Ascending aorta (tissue), 2 donors: ENCODE data around the gene NUP214. TPM values are rescaled to one million over a fixed set of nuclear protein-coding genes. Genes with fewer than 3 reads are reported as not detected.

Experiments
- DNase-seq, 2 donors: peaks; one replicate each; pipeline ENCODE4 v3.0.0-alpha.2; 2019; ENCODE audit warnings: low spot score in 2 of 2
- H3K27ac ChIP-seq, 2 donors: fragments of 200-600 bp; sonication (generic); one replicate each; pipeline ENCODE4 v1.5.1; 2016 to 2017; ENCODE audit warnings: mild to moderate bottlenecking in 1 of 2
- H3K27me3 ChIP-seq: fragments of 200-600 bp; sonication (generic); one replicate; pipeline ENCODE4 v1.5.1; 2017
- H3K36me3 ChIP-seq, 2 donors: fragments of 200-600 bp; sonication (generic); one replicate each; pipeline ENCODE4 v1.5.1; 2016
- H3K4me1 ChIP-seq, 2 donors: fragments of 200-600 bp; sonication (generic); one replicate each; pipeline ENCODE4 v1.5.1; 2016 to 2017; ENCODE audit warnings: mild to moderate bottlenecking in 1 of 2
- H3K4me3 ChIP-seq, 2 donors: fragments of 200-600 bp; sonication (generic); one replicate each; pipeline ENCODE4 v1.5.1; 2016 to 2017; ENCODE audit warnings: mild to moderate bottlenecking in 1 of 2
- H3K9me3 ChIP-seq, 2 donors: fragments of 200-600 bp; sonication (generic); one replicate each; pipeline ENCODE4 v1.5.1; 2016
- intact Hi-C: fragments of 100-400 bp; cut with DNase I; formaldehyde crosslinking; loops from one replicate; pipeline ENCODE4 v1.15.1; 2023
- total RNA-seq: library from RNA; depleted of rRNA; stranded (reverse); fragments of >200 nt; gene quantifications from one replicate; pipeline ENCODE4 v1.1.0, GENCODE V29; 2016
- TF ChIP-seq, protein P1 (sequence below), 3 experiments: fragments of 200-600 bp in 2 of 3; fragments of 450-650 bp in 1 of 3; sonication (generic) in 2 of 3; IDR thresholded peaks; one replicate each; pipeline ENCODE4 v1.5.1; 2016 to 2019; ENCODE audit warnings: antibody characterized with exemption in 3 of 3, mild to moderate bottlenecking in 1 of 3, moderate library complexity in 1 of 3

NUP214 gene
- total RNA-seq, 1 donor from 2014 or later: 234 TPM

GRCh38 chr9:131082774-131083512, 42.4 kb upstream of the NUP214 start:
- Histone ChIP-seq H3K4me3 (no peak overlapping the region), H3K27me3 (no peaks in the 10 kb centered on the region), H3K4me1 (no peaks in the 10 kb centered on the region), H3K36me3 (no peaks in the 10 kb centered on the region), H3K9me3 (no peaks in the 10 kb centered on the region), H3K27ac (no peak overlapping the region)
- DNase-seq: no peak
- TF ChIP-seq, protein P1, sequence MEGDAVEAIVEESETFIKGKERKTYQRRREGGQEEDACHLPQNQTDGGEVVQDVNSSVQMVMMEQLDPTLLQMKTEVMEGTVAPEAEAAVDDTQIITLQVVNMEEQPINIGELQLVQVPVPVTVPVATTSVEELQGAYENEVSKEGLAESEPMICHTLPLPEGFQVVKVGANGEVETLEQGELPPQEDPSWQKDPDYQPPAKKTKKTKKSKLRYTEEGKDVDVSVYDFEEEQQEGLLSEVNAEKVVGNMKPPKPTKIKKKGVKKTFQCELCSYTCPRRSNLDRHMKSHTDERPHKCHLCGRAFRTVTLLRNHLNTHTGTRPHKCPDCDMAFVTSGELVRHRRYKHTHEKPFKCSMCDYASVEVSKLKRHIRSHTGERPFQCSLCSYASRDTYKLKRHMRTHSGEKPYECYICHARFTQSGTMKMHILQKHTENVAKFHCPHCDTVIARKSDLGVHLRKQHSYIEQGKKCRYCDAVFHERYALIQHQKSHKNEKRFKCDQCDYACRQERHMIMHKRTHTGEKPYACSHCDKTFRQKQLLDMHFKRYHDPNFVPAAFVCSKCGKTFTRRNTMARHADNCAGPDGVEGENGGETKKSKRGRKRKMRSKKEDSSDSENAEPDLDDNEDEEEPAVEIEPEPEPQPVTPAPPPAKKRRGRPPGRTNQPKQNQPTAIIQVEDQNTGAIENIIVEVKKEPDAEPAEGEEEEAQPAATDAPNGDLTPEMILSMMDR (IDR thresholded peaks at IDR 0.05): no peak
- intact Hi-C loops: no loop called here

DNA sequence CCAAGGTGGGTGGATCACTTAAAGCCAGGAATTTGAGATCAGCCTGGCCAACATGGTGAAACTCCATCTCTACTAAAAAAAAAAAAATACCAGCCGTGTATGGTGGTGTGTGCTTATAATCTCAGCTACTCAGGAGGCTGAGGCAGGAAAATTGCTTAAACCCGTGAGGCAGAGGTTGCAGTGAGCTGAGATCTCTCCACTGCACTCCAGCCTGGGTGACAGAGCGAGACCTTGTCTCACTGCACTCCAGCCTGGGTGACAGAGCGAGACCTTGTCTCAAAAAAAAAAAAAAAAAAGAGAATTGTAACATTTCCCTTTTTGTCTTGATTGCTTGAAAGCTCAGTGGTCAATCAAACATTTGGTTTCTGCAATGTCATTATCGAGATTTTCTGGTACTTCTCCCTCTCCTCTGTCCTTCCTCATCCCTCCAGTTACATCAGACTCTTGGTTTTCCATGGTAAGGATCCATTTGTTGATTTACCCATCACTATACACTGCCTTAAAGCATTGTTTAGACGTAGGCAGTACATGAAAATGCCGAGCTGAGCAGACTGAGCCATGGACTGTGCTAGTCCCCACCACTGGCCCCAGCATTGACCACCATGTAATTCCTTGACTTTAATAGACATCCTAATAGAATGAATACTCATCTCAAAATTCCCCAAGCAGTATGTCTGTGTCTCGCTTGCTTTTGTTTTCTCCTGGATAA, 40.6 kb upstream of the NUP214 start:
- no peak for DNase-seq
- H3K27me3 ChIP-seq: no peaks in the 10 kb centered on the region
- no peak overlapping the region for H3K4me3 ChIP-seq
- H3K4me1 ChIP-seq: no peaks in the 10 kb centered on the region
- no peaks in the 10 kb centered on the region for H3K9me3 ChIP-seq
- H3K36me3 ChIP-seq: no peaks in the 10 kb centered on the region
- TF ChIP-seq, protein P1 (IDR thresholded peaks at IDR 0.05): no peak
- intact Hi-C loops: no loop called here
- no peak overlapping the region for H3K27ac ChIP-seq

DNA sequence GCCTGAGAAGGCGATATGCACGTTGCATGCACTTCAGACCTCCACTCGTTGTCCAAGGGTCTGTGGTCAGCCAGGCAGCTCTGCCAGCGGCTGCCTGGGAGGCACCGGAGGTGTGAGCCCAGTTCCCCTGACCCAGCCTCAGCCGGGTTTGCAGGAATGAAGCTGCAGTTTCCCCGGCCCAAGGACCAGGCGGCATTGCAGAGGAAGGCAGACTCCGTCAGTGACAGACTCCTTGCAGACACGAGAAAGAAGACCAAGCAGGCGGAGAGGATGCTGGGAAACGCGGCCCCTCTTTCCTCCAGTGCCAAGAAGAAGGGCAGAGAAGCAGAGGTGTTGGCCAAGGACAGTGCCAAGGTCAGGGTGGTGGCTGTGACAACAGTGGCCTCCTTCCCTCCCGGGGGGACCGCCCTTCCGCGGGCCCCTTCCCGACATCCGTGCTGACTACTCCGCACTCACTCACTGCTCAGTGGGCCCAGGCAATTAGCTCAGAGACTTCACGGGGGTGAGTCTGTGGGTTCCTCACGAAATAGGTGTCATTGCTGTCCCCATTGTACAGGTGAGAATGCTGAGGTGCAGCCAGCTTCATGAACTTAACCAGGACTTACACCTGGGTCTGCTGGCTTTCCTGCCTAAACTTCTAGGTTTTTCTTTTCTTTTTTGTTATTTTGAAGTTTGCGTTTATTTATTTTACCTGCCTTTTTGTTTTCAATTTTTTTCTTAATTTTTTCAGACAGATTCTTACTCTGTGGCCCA, 39.8 kb upstream of the NUP214 start:
- Histone ChIP-seq H3K27ac (no peak overlapping the region), H3K27me3 (no peaks in the 10 kb centered on the region), H3K4me1 (no peaks in the 10 kb centered on the region), H3K36me3 (no peaks in the 10 kb centered on the region), H3K4me3 (no peak overlapping the region), H3K9me3 (no peaks in the 10 kb centered on the region)
- TF ChIP-seq, protein P1 (IDR thresholded peaks at IDR 0.05): no peak
- no peak for DNase-seq
- intact Hi-C loops: no loop called here

GRCh38 chr9:131087354-131087893, 38.0 kb upstream of the NUP214 start:
- TF ChIP-seq, protein P1 (IDR thresholded peaks at IDR 0.05): no peak
- no peak for DNase-seq
- no peak overlapping the region for H3K27ac ChIP-seq
- H3K36me3 ChIP-seq: no peaks in the 10 kb centered on the region
- H3K4me1 ChIP-seq: no peaks in the 10 kb centered on the region
- no peaks in the 10 kb centered on the region for H3K27me3 ChIP-seq
- no peak overlapping the region for H3K4me3 ChIP-seq
- intact Hi-C loops: no loop called here
- no peaks in the 10 kb centered on the region for H3K9me3 ChIP-seq

- Histone ChIP-seq H3K4me1 (no peaks in the 10 kb centered on the region), H3K27ac (no peak overlapping the region), H3K27me3 (peaks cover 2% of the 10 kb centered on the region), H3K9me3 (no peaks in the 10 kb centered on the region), H3K36me3 (no peaks in the 10 kb centered on the region), H3K4me3 (no peak overlapping the region)
- DNase-seq: no peak
- intact Hi-C loops: no loop called here
- TF ChIP-seq, protein P1 (IDR thresholded peaks at IDR 0.05): no peak
These were observed 35.2 kb upstream of the NUP214 start for GRCh38 chr9:131090025-131090787.
